T-helper 17 cell (primary cell): ENCODE measurements around the gene TAOK3. TPM values are rescaled to one million over a fixed set of nuclear protein-coding genes. Genes with fewer than 3 reads are reported as not detected.

Experiments used
- ATAC-seq: fragments of 150-1000 bp; cut with Tn5 transposase; 2 replicates; pipeline ENCODE4 v1.10.0; 2021; ENCODE audit warnings: mild to moderate bottlenecking, moderate library complexity
- DNase-seq, 3 donors: peaks; one replicate each; pipeline versions ENCODE4 v3.0.0 to v3.0.0-alpha.2; 2020 to 2021
- H3K9me3 ChIP-seq: one replicate; pipeline ENCODE4 v1.7.0; 2013; ENCODE audit warnings: low read length, mild to moderate bottlenecking; ENCODE audit not compliant: control insufficient read depth, poor library complexity, severe bottlenecking
- H3K27ac Mint-ChIP-seq: one replicate; pipeline ENCODE4 v1.8.0; 2022; ENCODE audit warnings: mild to moderate bottlenecking, moderate library complexity, mixed read lengths
- H3K27me3 Mint-ChIP-seq: one replicate; pipeline ENCODE4 v1.8.0; 2022; ENCODE audit warnings: mixed read lengths
- H3K36me3 Mint-ChIP-seq: one replicate; pipeline ENCODE4 v1.8.0; 2022; ENCODE audit warnings: low read depth, mixed read lengths
- H3K4me1 Mint-ChIP-seq: one replicate; pipeline ENCODE4 v1.8.0; 2022; ENCODE audit warnings: mild to moderate bottlenecking, mixed read lengths
- H3K4me3 Mint-ChIP-seq: one replicate; pipeline ENCODE4 v1.8.0; 2022; ENCODE audit warnings: mild to moderate bottlenecking, moderate library complexity, mixed read lengths
- total RNA-seq, 4 donors: library from RNA in 2 of 4; stranded (reverse) in 2 of 4; gene quantifications; one replicate each; pipeline ENCODE4 v1.2.3 and lab custom pipeline; 2022 to 2026

The TAOK3 gene
- total RNA-seq, 2 donors from 2014 or later = 77.8 to 82.2 TPM

GRCh38 chr12:118109088-118109487, 263.6 kb downstream of the TAOK3 start:
- H3K4me1 Mint-ChIP-seq = peaks cover 3% of the 10 kb centered on the region
- H3K27me3 Mint-ChIP-seq = no peaks in the 10 kb centered on the region
- no peak overlapping the region for H3K4me3 Mint-ChIP-seq
- no peak for ATAC-seq
- no peak overlapping the region for H3K27ac Mint-ChIP-seq
- H3K9me3 ChIP-seq = no peaks in the 10 kb centered on the region
- H3K36me3 Mint-ChIP-seq = no peaks in the 10 kb centered on the region
- DNase-seq = no peak

- H3K4me3 Mint-ChIP-seq = no peak overlapping the region
- no peaks in the 10 kb centered on the region for H3K36me3 Mint-ChIP-seq
- no peaks in the 10 kb centered on the region for H3K27me3 Mint-ChIP-seq
- no peak for ATAC-seq
- no peaks in the 10 kb centered on the region for H3K9me3 ChIP-seq
- H3K4me1 Mint-ChIP-seq = peaks cover 6% of the 10 kb centered on the region
- no peak overlapping the region for H3K27ac Mint-ChIP-seq
- no peak for DNase-seq
Measured at GRCh38 chr12:118107694-118108093, 265.0 kb downstream of the TAOK3 start.

- H3K4me3 Mint-ChIP-seq = no peak overlapping the region
- no peaks in the 10 kb centered on the region for H3K36me3 Mint-ChIP-seq
- peaks cover 6% of the 10 kb centered on the region for H3K4me1 Mint-ChIP-seq
- ATAC-seq (no peak), DNase-seq (no peak)
- H3K9me3 ChIP-seq = no peaks in the 10 kb centered on the region
- H3K27me3 Mint-ChIP-seq = no peaks in the 10 kb centered on the region
- no peak overlapping the region for H3K27ac Mint-ChIP-seq
Measured at GRCh38 chr12:118107011-118107410, 265.7 kb downstream of the TAOK3 start.

- Mint-ChIP-seq H3K36me3 (no peaks in the 10 kb centered on the region), H3K4me1 (peaks cover 6% of the 10 kb centered on the region), H3K27me3 (no peaks in the 10 kb centered on the region), H3K27ac (peak within 1 kb of the TSS; percentile 47), H3K4me3 (peak within 1 kb of the TSS; percentile 95)
- peak; percentile 77 for ATAC-seq
- peak in 1 of 3 donors; percentile 18 for DNase-seq
- H3K9me3 ChIP-seq = no peaks in the 10 kb centered on the region
Measured at GRCh38 chr12:118103601-118104382, 268.9 kb downstream of the TAOK3 start, which contains the start of gene VSIG10. Gene VSIG10, minus strand, starts transcription at chr12:118104011. Its CDS starts 340 bp downstream, at chr12:118103671.

GRCh38 chr12:118103201-118103600, 269.5 kb downstream of the TAOK3 start:
- peak overlapping the region; percentile 95 for H3K4me3 Mint-ChIP-seq
- H3K36me3 Mint-ChIP-seq = no peaks in the 10 kb centered on the region
- DNase-seq (no peak), ATAC-seq (peak; percentile 4)
- H3K9me3 ChIP-seq = no peaks in the 10 kb centered on the region
- peaks cover 6% of the 10 kb centered on the region for H3K4me1 Mint-ChIP-seq
- no peaks in the 10 kb centered on the region for H3K27me3 Mint-ChIP-seq
- H3K27ac Mint-ChIP-seq = peak overlapping the region; percentile 47

- H3K27me3 Mint-ChIP-seq = no peaks in the 10 kb centered on the region
- H3K9me3 ChIP-seq = no peaks in the 10 kb centered on the region
- DNase-seq (no peak), ATAC-seq (no peak)
- H3K27ac Mint-ChIP-seq = peak overlapping the region; percentile 47
- peaks cover 6% of the 10 kb centered on the region for H3K4me1 Mint-ChIP-seq
- H3K36me3 Mint-ChIP-seq = no peaks in the 10 kb centered on the region
- H3K4me3 Mint-ChIP-seq = peak overlapping the region; percentile 95
Measured at GRCh38 chr12:118102609-118103008, 270.1 kb downstream of the TAOK3 start.

- H3K27me3 Mint-ChIP-seq = no peaks in the 10 kb centered on the region
- no peaks in the 10 kb centered on the region for H3K36me3 Mint-ChIP-seq
- H3K4me3 Mint-ChIP-seq = peak overlapping the region; percentile 7
- ATAC-seq (no peak), DNase-seq (no peak)
- no peaks in the 10 kb centered on the region for H3K9me3 ChIP-seq
- H3K4me1 Mint-ChIP-seq = peaks cover 6% of the 10 kb centered on the region
- H3K27ac Mint-ChIP-seq = no peak overlapping the region
Measured at GRCh38 chr12:118102070-118102469, 270.6 kb downstream of the TAOK3 start.

- H3K4me1 Mint-ChIP-seq = peaks cover 6% of the 10 kb centered on the region
- no peaks in the 10 kb centered on the region for H3K36me3 Mint-ChIP-seq
- H3K9me3 ChIP-seq = no peaks in the 10 kb centered on the region
- DNase-seq (no peak), ATAC-seq (no peak)
- no peak overlapping the region for H3K27ac Mint-ChIP-seq
- no peaks in the 10 kb centered on the region for H3K27me3 Mint-ChIP-seq
- H3K4me3 Mint-ChIP-seq = no peak overlapping the region
Measured at GRCh38 chr12:118101051-118101450, 271.7 kb downstream of the TAOK3 start.

Other genes starting within 250 kb of the TAOK3 start
- gene PEBP1, start 236.8 kb downstream of the TAOK3 start, total RNA-seq = 100 to 1,000 TPM; 108 to 113 TPM
- gene SUDS3, start 3.6 kb upstream of the TAOK3 start, total RNA-seq = 10 to 100 TPM; 29.8 to 34.9 TPM